ENCODE measurements around the gene GPS2. TPM values are rescaled to one million over a fixed set of nuclear protein-coding genes. Genes with fewer than 3 reads are reported as not detected.

The GPS2 gene
- total RNA-seq, 4 donors from 2014 or later = 52.7 to 89.2 (median 75.6) TPM

DNA sequence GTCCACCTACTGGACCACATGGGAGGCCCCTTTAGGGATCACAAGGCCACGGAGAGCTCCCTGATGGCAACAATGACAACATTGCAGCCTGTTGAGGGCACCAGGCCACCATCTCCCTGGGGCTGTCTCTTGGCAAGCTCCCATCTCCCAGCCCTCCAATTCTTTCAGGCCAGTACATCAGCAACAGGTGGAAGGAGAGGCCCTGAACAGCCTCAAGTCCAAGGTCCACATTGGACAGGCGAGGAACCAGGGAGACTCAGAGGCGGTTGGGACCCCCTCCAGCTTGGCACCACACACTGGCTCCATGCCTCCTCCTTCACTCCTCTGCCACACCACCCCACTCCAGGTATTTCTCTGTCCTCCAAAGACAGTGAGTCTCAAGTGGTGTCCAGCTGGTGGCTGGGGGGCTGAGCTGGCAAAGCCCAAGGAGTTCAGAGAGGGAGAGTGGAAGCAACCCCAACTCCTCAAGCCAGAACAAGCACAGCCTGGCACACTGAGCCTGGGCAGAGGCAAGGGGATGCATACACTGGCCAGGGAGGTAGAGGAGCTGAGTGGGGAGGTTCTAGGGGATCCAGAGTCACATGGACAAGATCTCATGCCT, 19.9 kb upstream of the GPS2 start:
- TF ChIP-seq, protein P1, sequence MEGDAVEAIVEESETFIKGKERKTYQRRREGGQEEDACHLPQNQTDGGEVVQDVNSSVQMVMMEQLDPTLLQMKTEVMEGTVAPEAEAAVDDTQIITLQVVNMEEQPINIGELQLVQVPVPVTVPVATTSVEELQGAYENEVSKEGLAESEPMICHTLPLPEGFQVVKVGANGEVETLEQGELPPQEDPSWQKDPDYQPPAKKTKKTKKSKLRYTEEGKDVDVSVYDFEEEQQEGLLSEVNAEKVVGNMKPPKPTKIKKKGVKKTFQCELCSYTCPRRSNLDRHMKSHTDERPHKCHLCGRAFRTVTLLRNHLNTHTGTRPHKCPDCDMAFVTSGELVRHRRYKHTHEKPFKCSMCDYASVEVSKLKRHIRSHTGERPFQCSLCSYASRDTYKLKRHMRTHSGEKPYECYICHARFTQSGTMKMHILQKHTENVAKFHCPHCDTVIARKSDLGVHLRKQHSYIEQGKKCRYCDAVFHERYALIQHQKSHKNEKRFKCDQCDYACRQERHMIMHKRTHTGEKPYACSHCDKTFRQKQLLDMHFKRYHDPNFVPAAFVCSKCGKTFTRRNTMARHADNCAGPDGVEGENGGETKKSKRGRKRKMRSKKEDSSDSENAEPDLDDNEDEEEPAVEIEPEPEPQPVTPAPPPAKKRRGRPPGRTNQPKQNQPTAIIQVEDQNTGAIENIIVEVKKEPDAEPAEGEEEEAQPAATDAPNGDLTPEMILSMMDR (IDR thresholded peaks at IDR 0.05; ENCODE audit: low read depth) = no peak

DNA sequence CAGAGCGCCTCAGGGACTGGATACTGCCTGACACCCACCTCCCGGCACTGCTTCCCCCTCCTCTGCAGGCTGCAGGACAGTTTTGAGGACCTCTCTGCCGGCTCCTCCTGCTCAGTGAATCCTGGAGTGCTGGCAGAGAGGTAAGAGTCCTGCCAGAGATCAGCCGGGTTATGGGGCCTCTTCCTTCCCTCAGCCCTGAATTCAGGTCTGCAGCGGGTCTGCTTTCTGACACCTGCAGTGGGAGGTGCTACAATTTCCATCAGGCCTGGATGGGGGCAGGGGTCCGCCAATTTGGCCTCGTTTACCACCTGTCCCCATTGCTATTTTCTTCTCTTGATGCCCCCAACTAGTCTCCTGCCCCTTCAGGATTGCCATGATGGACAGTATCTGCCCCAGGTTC, 17.0 kb upstream of the GPS2 start:
- TF ChIP-seq, protein P1 (IDR thresholded peaks at IDR 0.05; ENCODE audit: low read depth) = no peak

DNA sequence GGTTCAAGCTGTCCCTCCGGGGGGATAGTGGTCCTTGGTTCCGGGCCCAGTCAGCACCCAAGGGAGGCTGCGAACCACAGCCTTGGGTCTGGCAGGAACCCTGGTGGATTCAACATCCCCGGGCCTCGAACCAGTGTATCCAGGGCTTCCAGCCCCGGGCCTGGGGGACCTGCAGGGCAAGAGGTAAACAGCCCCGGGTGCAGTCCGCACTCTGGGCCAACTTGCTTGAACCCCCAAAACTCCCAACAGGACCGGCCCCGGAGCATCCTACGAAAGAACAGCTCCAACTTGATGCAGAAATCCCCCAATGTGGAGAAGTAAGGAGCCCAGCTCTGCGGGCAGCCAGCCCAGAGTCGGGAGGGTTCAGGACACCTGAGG, 15.5 kb upstream of the GPS2 start:
- TF ChIP-seq, protein P1 (IDR thresholded peaks at IDR 0.05; ENCODE audit: low read depth) = no peak

DNA sequence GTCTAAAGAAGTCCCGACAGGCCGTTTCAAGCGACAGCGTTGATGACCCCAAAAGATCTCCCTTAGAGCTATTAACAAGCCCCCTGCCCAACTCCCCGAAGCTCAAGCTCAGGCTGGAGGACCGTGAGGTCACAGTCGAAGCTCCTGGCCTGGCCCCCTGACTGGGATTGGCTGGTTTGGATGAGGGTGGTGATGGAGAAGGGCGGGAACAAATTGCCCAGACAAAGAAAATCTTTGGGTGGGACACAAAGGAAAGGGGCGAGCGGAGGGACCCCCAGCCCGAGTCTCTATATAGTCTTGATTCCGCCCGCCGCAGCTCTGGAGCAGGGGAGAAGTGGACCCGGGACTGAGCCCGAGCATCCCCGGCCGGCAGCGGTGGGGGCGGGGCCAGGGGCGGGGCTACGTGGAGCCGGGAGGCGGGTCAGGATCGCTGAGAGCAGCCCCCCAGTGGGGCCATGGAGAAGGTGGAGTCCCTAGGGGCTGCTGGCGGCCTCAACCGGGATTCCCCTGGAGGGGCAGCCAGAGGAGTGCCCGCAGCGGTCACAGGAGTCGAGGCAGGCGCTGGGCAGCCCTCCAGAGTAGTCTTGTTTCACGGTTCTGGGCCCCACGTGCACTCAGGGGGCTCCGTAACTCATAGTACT, 15.0 kb upstream of the GPS2 start:
- TF ChIP-seq, protein P1 (IDR thresholded peaks at IDR 0.05; ENCODE audit: low read depth) = no peak

DNA sequence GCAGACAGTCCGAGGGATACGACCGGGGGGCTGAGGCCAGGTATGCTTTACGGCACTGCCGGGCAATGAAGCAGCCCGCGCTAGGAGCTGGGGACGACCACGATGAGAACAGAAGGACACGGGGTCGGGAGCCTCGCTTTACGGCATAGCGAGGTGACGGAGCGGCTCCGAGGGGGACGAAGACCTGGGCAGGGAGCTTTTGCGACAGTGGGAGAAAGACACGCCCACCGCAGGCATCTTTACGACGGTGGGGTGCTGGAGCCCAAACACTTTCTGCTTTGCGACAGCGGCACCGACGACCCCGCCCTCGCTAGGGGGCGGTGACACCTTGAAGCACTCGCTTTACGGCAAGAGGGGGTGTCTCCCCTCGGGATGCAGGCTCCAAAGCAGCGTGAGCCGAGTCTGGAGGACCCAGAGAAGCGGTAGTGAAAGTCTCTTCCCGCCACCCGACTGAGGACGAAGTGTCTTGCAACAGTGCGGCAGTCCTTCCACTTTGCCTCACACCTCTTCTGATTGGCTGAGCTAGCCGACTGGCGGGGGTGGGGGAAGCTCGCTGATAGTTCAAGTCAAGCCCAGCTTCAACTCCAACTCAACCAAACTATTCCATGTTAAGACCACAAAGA, 14.3 kb upstream of the GPS2 start:
- TF ChIP-seq, protein P1 (IDR thresholded peaks at IDR 0.05; ENCODE audit: low read depth) = no peak

DNA sequence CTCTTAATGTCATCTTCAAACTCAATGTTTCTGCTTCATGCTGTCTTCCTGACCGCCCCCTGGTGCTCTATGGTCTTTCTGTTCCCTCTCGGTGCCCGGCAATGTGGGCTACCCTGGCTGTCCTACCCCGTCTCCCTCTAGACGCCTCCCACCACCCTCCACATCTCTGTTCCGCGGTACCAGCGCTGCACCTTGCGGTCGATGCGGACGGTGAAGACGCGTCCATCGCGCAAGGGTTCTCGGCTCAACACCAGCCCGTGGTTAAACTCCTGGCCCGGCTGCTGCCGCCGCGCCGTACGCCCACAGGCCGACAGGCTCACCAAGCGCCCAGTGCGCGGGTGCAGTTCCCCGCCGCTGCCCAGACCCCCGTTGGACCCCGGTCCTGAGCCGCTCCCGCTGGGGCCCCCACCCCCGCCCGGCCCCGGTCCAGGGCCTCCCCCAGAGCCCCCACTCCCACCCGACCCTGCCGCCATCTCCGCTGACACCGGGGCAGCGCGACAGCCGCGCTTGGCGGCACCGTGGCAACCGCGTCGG, 13.7 kb upstream of the GPS2 start, which contains the start of gene NEURL4:
NEURL4 (minus strand) TSS at position 496 of the 534 bp plus-strand sequence; CDS start at position 473, 23 bp downstream.
- TF ChIP-seq, protein P1 (IDR thresholded peaks at IDR 0.05; ENCODE audit: low read depth) = no peak

DNA sequence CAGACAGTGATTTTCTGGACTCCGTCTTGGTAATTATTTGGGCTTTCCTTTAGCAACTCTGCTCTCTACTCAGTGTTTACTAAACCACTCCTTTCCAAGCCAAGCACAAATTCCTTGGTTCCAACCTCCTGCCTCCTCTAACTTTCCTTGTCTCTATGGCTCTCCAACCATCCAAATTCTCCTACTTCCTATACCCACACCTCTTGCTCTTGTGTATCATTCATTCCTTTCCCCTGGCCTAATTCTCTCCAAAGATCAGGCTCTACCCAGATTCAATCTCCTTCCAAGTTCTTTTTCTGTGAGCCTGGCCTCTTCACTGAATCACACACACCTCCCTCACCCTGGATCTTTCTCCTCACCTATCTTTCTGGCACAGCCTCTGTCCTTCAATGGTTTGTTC, 12.8 kb upstream of the GPS2 start:
- TF ChIP-seq, protein P1 (IDR thresholded peaks at IDR 0.05; ENCODE audit: low read depth) = no peak
